Measurements from ENCODE around the gene TMEM127. TPM values are rescaled to one million over a fixed set of nuclear protein-coding genes. Genes with fewer than 3 reads are reported as not detected.
A peak's percentile ranks its signal among the peaks of the same experiment; 100 is the strongest.
"Not testable (repeated sequence)": the region's sequence is repeated elsewhere in the genome, so short reads cannot be mapped to it uniquely, and the experiment has no call there.

TMEM127 gene
- total RNA-seq, 1 donor from 2014 or later: 85.7 TPM

GRCh38 chr2:96305091-96305978 is 39.5 kb upstream of the TMEM127 start, which contains the start of gene SNRNP200:
SNRNP200 (minus strand) TSS chr2:96305546; CDS start chr2:96305437, 109 bp downstream.
- peak; percentile 90 for DNase-seq
- peaks cover 45% of the 10 kb centered on the region for H3K4me1 ChIP-seq
- H3K27ac ChIP-seq (replicated peaks): peak within 1 kb of the TSS; percentile 91
- H3K4me3 ChIP-seq: peak within 1 kb of the TSS; percentile 91
- peaks cover 41% of the 10 kb centered on the region for H3K36me3 ChIP-seq
- no peaks in the 10 kb centered on the region for H3K27me3 ChIP-seq (ENCODE audit: low read depth)
- intact Hi-C loops (cut with micrococcal nuclease): no loop called here
- no peak for TF ChIP-seq CTCF (IDR thresholded peaks at IDR 0.05; ENCODE audit: borderline replicate concordance)
- no peaks in the 10 kb centered on the region for H3K9me3 ChIP-seq (replicated peaks)

- intact Hi-C loops (cut with micrococcal nuclease): no loop called here
- H3K36me3 ChIP-seq: peaks cover 48% of the 10 kb centered on the region
These were observed 38.8 kb upstream of the TMEM127 start for GRCh38 chr2:96304606-96305005.

DNA sequence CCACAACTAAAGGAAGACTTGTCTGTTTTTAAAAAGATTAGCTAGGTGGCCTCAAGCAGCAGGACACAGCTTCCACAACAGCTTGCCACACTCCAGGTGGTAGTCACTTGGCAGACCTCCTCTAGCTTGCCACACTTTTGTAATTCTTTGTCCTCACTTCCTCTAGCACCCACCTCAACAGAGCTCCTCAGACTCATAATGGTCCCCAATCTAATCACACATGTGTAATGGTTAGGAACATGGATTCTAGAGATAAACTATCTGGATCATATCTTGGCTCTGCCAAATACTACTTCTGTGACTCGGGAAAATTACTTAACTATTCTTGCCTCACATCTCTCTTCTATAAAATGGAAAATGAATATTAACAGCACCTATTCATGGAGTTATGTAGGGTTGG is 36.1 kb upstream of the TMEM127 start:
- peaks cover 45% of the 10 kb centered on the region for H3K4me1 ChIP-seq
- H3K9me3 ChIP-seq (replicated peaks): no peaks in the 10 kb centered on the region
- intact Hi-C loops (cut with micrococcal nuclease): no loop called here

More at GRCh38 chr2:96304606-96305005, 38.8 kb upstream of the TMEM127 start:
- H3K27ac ChIP-seq (replicated peaks): peak overlapping the region; percentile 91
- peaks cover 45% of the 10 kb centered on the region for H3K4me1 ChIP-seq
- DNase-seq: no peak
- TF ChIP-seq CTCF (IDR thresholded peaks at IDR 0.05; ENCODE audit: borderline replicate concordance): no peak
- H3K9me3 ChIP-seq (replicated peaks): no peaks in the 10 kb centered on the region
- no peaks in the 10 kb centered on the region for H3K27me3 ChIP-seq (ENCODE audit: low read depth)
- H3K4me3 ChIP-seq: peak overlapping the region; percentile 91

DNA sequence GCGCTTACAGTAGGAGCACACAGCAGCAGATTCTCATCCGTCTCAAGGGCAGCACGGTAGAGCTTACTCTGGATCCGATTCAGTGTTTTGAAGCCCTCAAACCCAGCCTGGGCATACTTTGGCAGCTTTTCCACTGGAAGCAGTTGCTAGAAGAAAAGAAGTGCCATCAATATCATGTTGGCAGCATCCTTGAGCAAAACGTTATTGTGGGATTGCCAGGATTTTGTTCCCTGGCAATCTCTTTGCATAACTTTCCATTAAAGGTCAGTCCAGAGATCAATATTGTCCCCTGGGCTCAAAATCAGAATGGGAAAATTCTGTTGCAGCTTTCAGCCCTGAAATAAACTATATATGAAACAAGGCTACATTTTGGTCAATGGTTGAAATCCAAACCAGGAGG is 31.1 kb upstream of the TMEM127 start:
- peaks cover 100% of the 10 kb centered on the region for H3K36me3 ChIP-seq
- DNase-seq: no peak
- intact Hi-C loops (cut with micrococcal nuclease): no loop called here
- H3K27me3 ChIP-seq (ENCODE audit: low read depth): no peaks in the 10 kb centered on the region
- no peak overlapping the region for H3K4me3 ChIP-seq
- H3K9me3 ChIP-seq (replicated peaks): no peaks in the 10 kb centered on the region
- no peak for TF ChIP-seq CTCF (IDR thresholded peaks at IDR 0.05; ENCODE audit: borderline replicate concordance)
- H3K27ac ChIP-seq (replicated peaks): no peak overlapping the region
- peaks cover under 1% of the 10 kb centered on the region for H3K4me1 ChIP-seq

More for the DNA sequence above, 36.1 kb upstream of the TMEM127 start:
- Histone ChIP-seq H3K36me3 (peaks cover 75% of the 10 kb centered on the region), H3K27ac (replicated peaks) (no peak overlapping the region), H3K4me3 (no peak overlapping the region), H3K27me3 (ENCODE audit: low read depth) (no peaks in the 10 kb centered on the region)
- no peak for TF ChIP-seq CTCF (IDR thresholded peaks at IDR 0.05; ENCODE audit: borderline replicate concordance)
- no peak for DNase-seq

DNA sequence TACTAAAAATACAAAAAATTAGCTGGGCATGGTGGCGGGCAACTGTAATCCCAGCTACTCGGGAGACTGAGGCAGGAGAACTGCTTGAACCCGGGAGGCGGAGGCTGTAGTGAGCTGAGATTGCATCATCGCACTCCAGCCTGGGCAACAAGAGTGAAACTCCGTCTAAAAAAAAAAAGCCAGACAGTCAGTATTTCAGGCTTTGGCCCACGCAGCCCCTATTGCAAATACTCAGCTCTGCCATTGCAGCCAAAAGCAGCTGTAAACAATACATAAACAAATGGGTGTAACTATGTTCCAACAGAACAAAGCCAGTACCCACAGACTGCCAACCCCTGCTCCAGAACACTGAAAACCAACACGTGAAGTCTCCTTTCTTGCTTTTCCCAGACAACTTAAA is 28.5 kb upstream of the TMEM127 start:
- H3K9me3 ChIP-seq (replicated peaks); H3K27ac ChIP-seq (replicated peaks); H3K4me1 ChIP-seq; H3K4me3 ChIP-seq; DNase-seq; H3K27me3 ChIP-seq (ENCODE audit: low read depth); intact Hi-C loops (cut with micrococcal nuclease): not testable (repeated sequence)
- H3K36me3 ChIP-seq: peaks cover 100% of the 10 kb centered on the region

GRCh38 chr2:96291751-96292150 is 26.0 kb upstream of the TMEM127 start:
- H3K36me3 ChIP-seq: peaks cover 100% of the 10 kb centered on the region
- no peak overlapping the region for H3K27ac ChIP-seq (replicated peaks)
- intact Hi-C loops (cut with micrococcal nuclease): no loop called here
- no peak overlapping the region for H3K4me3 ChIP-seq
- no peak for TF ChIP-seq CTCF (IDR thresholded peaks at IDR 0.05; ENCODE audit: borderline replicate concordance)
- DNase-seq: no peak
- no peaks in the 10 kb centered on the region for H3K4me1 ChIP-seq
- H3K27me3 ChIP-seq (ENCODE audit: low read depth): no peaks in the 10 kb centered on the region
- H3K9me3 ChIP-seq (replicated peaks): no peaks in the 10 kb centered on the region
